Transverse colon (tissue), 4 donors: ENCODE data around the gene SNPH. TPM values are rescaled to one million over a fixed set of nuclear protein-coding genes. Genes with fewer than 3 reads are reported as not detected.

Source experiments
- DNase-seq: peaks from one replicate; pipeline ENCODE4 v3.0.0-alpha.2; 2019
- H3K27ac ChIP-seq, 4 donors: fragments of 200-600 bp; sonication (generic); 2 replicates each; pipeline ENCODE4 v1.5.1; 2016 to 2018; ENCODE audit warnings: inconsistent platforms in 4 of 4
- H3K27me3 ChIP-seq: fragments of 200-600 bp; sonication (generic); 2 replicates; pipeline ENCODE4 v1.5.1; 2017; ENCODE audit warnings: inconsistent platforms
- H3K36me3 ChIP-seq, 4 donors: fragments of 200-600 bp; sonication (generic); 2 replicates each; pipeline ENCODE4 v1.5.1; 2017 to 2019; ENCODE audit warnings: inconsistent platforms in 4 of 4
- H3K4me1 ChIP-seq, 4 donors: fragments of 200-600 bp; sonication (generic); 2 replicates each; pipeline ENCODE4 v1.5.1; 2017 to 2020; ENCODE audit warnings: inconsistent platforms in 4 of 4
- H3K4me3 ChIP-seq, 4 donors: fragments of 200-600 bp; sonication (generic); 1 replicate in 1 of 4; 2 replicates in 3 of 4; pipeline versions ENCODE4 v1.5.1 to v1.6.1; 2017 to 2019; ENCODE audit warnings: inconsistent platforms in 4 of 4
- H3K9me3 ChIP-seq, 2 donors: fragments of 200-600 bp; sonication (generic); 2 replicates each; pipeline ENCODE4 v1.5.1; 2017 to 2019; ENCODE audit warnings: inconsistent platforms in 2 of 2
- CTCF ChIP-seq, 5 experiments: fragments of 200-600 bp in 3 of 5; fragments of 450-650 bp in 2 of 5; sonication (generic) in 3 of 5; IDR thresholded peaks; 1 replicate in 2 of 5; 2 replicates in 3 of 5; pipeline ENCODE4 v1.5.1; 2016 to 2017; ENCODE audit warnings: antibody characterized with exemption in 5 of 5, inconsistent platforms in 3 of 5, mild to moderate bottlenecking in 2 of 5, moderate library complexity in 1 of 5
- EP300 ChIP-seq: sonication (generic); formaldehyde crosslinking; IDR thresholded peaks from one replicate; pipeline ENCODE4 v1.6.1; 2017; ENCODE audit warnings: antibody characterized with exemption, low read depth
- POLR2A ChIP-seq: fragments of 450-650 bp; IDR thresholded peaks from one replicate; pipeline ENCODE4 v1.6.1; 2016; ENCODE audit warnings: antibody characterized with exemption, mild to moderate bottlenecking, moderate library complexity
- POLR2AphosphoS5 ChIP-seq, 3 donors: sonication (generic); formaldehyde crosslinking; IDR thresholded peaks; one replicate each; pipeline ENCODE4 v1.6.1; 2016; ENCODE audit warnings: antibody characterized with exemption in 3 of 3
- WGBS, 2 donors: methylation state at CpG; one replicate each; pipeline ENCODE4 v1.1.5; 2018; ENCODE audit warnings: low coverage in 1 of 2; 5-methylcytosine and 5-hydroxymethylcytosine counted together
- in situ Hi-C, 4 donors: fragments of 200-750 bp; cut with MboI; loops; one replicate each; pipeline versions ENCODE4 v1.15.0 to v1.15.1; 2017; ENCODE audit warnings: low sequenced_read_pairs in 3 of 4, low pct_ligation_motif_present in 1 of 4, low pct_unique_long_range_greater_than_20kb in 1 of 4
- intact Hi-C: fragments of 100-400 bp; cut with DNase I; formaldehyde crosslinking; loops from one replicate; pipeline ENCODE4 v1.15.1; 2023; ENCODE audit warnings: low total_unique reads
- total RNA-seq, 4 donors: library from RNA; depleted of rRNA; stranded (reverse); fragments of >200 nt; gene quantifications; one replicate each; pipeline ENCODE4 v1.1.0, GENCODE V29; 2016

The SNPH gene
- total RNA-seq, 4 donors from 2014 or later, result 2.2 to 2.6 (median 2.3) TPM

- Histone ChIP-seq H3K4me1 (peaks cover 0 to 11% (median 5%) of the 10 kb centered on the region in 4 donors), H3K4me3 (no peak overlapping the region), H3K9me3 (no peaks in the 10 kb centered on the region), H3K27me3 (no peaks in the 10 kb centered on the region), H3K36me3 (no peaks in the 10 kb centered on the region), H3K27ac (no peak overlapping the region)
- in situ Hi-C loops, result no loop called here
- WGBS, 2 donors, result 85 to 100% methylated on average over 2 to 4 of the region's 4 CpGs
- TF ChIP-seq POLR2AphosphoS5 (IDR thresholded peaks at IDR 0.05), result no peak
- no peak for TF ChIP-seq CTCF (IDR thresholded peaks at IDR 0.05)
- TF ChIP-seq EP300, result no peak
- TF ChIP-seq POLR2A, result no peak
- no peak for DNase-seq
- intact Hi-C loops, result no loop called here
These were observed 12.9 kb downstream of the SNPH start for GRCh38 chr20:1278993-1279392.

GRCh38 chr20:1280195-1281102 lies 14.4 kb downstream of the SNPH start:
- in situ Hi-C loops (no loop called here), intact Hi-C loops (no loop called here)
- no peak overlapping the region for H3K4me3 ChIP-seq
- 73 to 77% methylated on average over 2 to 6 of the region's 6 CpGs for WGBS, 2 donors
- TF ChIP-seq POLR2AphosphoS5 (IDR thresholded peaks at IDR 0.05) (no peak), CTCF (IDR thresholded peaks at IDR 0.05) (no peak), EP300 (no peak), POLR2A (no peak)
- no peaks in the 10 kb centered on the region for H3K36me3 ChIP-seq
- H3K4me1 ChIP-seq, result peaks cover 0 to 11% (median 5%) of the 10 kb centered on the region in 4 donors
- no peaks in the 10 kb centered on the region for H3K9me3 ChIP-seq
- no peaks in the 10 kb centered on the region for H3K27me3 ChIP-seq
- H3K27ac ChIP-seq, result no peak overlapping the region
- no peak for DNase-seq

GRCh38 chr20:1281279-1282057 lies 15.4 kb downstream of the SNPH start:
- Histone ChIP-seq H3K4me1 (peaks cover 0 to 11% (median 5%) of the 10 kb centered on the region in 4 donors), H3K27me3 (no peaks in the 10 kb centered on the region), H3K36me3 (no peaks in the 10 kb centered on the region), H3K4me3 (no peak overlapping the region), H3K27ac (no peak overlapping the region), H3K9me3 (no peaks in the 10 kb centered on the region)
- TF ChIP-seq POLR2A (no peak), EP300 (no peak), POLR2AphosphoS5 (IDR thresholded peaks at IDR 0.05) (no peak), CTCF (IDR thresholded peaks at IDR 0.05) (no peak)
- 48 to 53% methylated on average over 3 to 7 of the region's 7 CpGs for WGBS, 2 donors
- intact Hi-C loops (no loop called here), in situ Hi-C loops (no loop called here)
- DNase-seq, result no peak

GRCh38 chr20:1282966-1283365 lies 16.9 kb downstream of the SNPH start:
- Histone ChIP-seq H3K27me3 (no peaks in the 10 kb centered on the region), H3K36me3 (no peaks in the 10 kb centered on the region), H3K4me1 (peaks cover 0 to 11% (median 5%) of the 10 kb centered on the region in 4 donors), H3K9me3 (no peaks in the 10 kb centered on the region), H3K4me3 (no peak overlapping the region), H3K27ac (no peak overlapping the region)
- in situ Hi-C loops (no loop called here), intact Hi-C loops (no loop called here)
- DNase-seq, result no peak
- WGBS, 2 donors, result 70% methylated on average over 3 of the region's 3 CpGs; no CpG with 5 or more reads in 1 of the 2 donors
- no peak for TF ChIP-seq POLR2A
- no peak for TF ChIP-seq POLR2AphosphoS5 (IDR thresholded peaks at IDR 0.05)
- TF ChIP-seq CTCF (IDR thresholded peaks at IDR 0.05), result no peak
- TF ChIP-seq EP300, result no peak
